Skin epidermis (tissue), 12 donors: ENCODE results near the gene PFDN2.
"Not testable (repeated sequence)": the region's sequence is repeated elsewhere in the genome, so short reads cannot be mapped to it uniquely, and the experiment has no call there.

Experiments used
- H3K27ac ChIP-seq, 21 experiments: fragments of 200-600 bp; sonication (generic) in 11 of 21; one replicate each; pipeline ENCODE4 v1.5.0; 2020; ENCODE audit warnings: mild to moderate bottlenecking in 3 of 21, inconsistent platforms in 2 of 21, moderate library complexity in 2 of 21
- H3K4me3 ChIP-seq, 7 experiments: fragments of 200-600 bp; sonication (generic) in 2 of 7; one replicate each; pipeline ENCODE4 v1.5.0; 2020; ENCODE audit warnings: inconsistent platforms in 2 of 7, mild to moderate bottlenecking in 2 of 7, moderate library complexity in 1 of 7

The PFDN2 gene

DNA sequence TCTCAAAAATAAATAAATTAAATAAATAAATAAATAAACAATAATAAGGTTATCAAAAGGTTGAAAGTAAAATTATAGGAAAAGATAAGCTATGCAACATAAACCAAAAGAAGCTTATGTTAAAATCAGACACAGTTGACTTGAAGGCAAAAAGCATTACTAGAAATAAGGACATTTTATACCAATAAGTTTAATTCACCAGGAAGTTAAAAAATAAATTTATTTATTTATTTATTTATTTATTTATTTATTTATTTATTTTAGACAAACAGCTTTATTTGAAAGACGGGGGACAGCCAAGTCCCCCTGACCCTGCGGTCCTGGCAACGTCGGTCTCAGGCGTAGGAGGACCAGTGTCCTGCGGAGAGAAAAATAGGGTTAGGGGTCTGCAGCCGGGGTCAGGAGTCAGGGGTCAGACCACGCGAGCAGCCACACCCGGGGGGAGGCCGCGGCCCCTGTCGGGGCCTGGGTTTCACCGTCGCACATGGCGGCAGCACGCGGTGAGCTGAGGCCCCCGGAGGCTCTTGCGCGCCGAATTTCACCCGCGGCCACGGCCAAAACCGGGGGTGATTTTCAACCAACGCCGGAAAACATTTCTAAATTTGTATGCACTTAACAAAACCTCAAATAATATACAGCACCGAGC, 23.0 kb upstream of the PFDN2 start:
- H3K27ac ChIP-seq = no peak overlapping the region
- no peak overlapping the region for H3K4me3 ChIP-seq

DNA sequence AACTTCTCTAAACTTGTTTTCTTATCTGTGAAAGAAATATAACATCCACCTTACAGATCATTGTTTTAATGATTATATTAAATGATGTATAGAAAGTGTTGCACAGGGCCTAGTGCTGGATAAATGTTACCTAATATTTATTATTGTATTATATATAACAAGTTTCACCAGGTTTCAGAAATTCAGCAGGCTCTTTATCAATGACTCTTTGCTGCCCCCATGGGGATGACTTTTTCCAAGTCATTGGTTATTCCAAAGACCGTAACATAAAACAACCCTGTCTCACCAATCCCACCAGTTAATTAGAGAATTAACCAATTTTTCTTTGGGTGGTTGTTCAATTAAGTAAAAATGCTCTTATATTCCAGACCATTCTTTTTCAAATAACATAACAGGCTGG, 21.9 kb upstream of the PFDN2 start:
- H3K27ac ChIP-seq = no peak overlapping the region
- H3K4me3 ChIP-seq = no peak overlapping the region

DNA sequence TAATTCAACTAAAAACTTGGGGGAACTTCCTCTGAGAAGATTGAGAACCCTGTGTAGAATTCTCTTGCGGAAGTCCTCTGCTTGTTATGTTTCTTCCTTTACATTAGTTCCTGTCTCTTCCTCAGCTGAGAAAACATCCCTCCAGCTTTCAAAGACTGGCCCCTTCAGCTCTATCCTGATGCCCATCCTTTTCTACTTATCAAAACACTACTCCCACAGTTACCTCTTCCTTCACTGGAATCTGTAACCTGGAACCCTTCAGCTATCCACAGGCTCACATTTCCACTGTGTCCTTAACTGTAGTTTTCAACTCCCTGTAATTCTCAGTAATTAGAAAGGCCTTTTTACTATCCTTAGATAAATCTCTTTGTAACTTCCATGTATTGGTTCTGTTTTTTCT, 20.6 kb upstream of the PFDN2 start:
- peak overlapping the region in 3 of 21 experiments; percentile 2 to 24 (median 18) for H3K27ac ChIP-seq
- no peak overlapping the region for H3K4me3 ChIP-seq

DNA sequence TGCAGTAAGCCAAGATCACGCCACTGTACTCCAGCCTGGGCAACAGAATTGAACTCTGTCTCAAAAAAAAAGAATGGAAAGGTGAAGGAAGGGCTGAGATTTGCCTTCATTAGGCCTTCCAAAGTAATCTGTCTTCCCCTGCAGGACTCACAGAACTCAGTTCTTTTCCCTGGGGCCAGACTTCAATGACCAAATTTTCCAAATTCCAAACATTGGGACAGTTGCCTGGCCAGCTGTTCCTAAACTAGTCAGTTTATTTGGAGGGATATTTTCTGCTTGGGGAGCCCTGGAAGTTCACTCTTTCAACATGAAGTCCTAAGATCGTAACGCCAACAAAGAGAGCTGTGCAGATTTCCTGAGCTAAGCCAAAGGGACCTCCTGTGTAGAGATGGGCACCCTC, 20.0 kb upstream of the PFDN2 start:
- Histone ChIP-seq H3K27ac (peak overlapping the region in 1 of 21 experiments; percentile 17), H3K4me3 (no peak overlapping the region)

DNA sequence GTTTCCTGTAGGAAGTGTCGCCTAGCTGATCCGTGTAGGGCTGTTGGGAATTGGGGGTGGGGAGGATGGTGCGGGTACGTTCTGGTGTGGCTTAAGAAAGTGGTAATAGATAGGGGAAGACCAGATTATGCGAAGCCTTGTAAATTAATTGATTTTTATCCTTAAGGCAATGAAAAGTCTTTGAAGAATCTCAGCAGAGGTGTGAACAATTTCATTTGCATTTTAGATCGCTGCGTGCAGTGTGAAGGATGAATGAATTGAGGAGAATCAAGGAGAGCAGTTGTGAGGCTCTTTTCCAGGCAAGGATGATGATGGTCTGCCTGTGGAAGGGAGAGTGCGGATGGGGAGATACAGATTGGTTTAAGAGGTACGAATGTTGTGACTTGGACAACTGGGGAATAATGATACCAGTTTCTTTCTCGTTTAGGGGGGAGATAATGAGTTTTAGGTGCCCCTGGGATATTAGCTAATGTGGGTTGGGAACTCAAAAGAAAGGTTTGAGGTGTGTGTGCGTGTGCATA, 15.4 kb upstream of the PFDN2 start:
- peak overlapping the region; percentile 58 to 81 (median 74) for H3K4me3 ChIP-seq

DNA sequence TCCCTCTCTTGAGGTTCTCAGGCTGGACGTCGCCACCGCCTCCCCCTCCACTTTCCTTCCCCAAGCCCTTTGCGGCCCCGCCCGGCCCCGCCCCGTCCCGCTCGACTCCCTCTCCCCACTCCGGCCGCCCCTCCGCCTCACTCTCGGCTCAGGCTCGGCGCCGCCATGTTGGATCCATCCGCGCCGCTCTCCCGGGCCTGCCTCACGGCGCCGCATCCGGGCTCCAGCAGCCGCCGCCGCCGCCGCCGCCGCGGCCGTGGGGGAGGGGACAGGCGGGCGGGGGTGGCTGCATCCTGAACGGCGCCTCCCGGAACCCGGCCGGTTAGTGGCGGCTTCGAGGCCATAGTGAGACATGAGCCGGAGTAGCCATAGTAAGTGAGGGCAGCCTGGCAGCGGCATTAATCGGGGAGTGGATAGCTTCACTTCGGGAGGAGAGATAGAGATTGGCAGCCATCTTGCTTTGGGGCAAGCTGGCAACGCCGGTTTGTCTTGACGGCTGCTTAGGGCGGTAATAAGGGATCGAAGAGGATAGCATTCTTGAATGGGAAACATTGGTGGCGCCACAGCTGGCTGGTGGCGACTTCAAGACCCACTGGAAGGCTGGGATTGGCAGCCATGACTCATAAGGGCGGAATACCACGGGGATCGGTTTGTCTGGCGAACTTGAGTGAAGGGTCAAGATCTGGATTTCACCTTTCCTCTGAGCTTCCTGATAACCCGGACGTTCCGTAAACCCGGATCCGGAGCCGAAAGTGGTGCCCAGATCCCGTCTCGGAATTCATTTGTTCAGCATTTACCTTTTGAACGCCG, 14.8 kb upstream of the PFDN2 start, which contains the start of gene DEDD:
Gene DEDD (minus strand): TSS at position 258 of the 810 bp plus-strand sequence. CDS start 8,205 bp downstream, outside the sequence.
- Histone ChIP-seq H3K27ac (peak within 1 kb of the TSS; percentile 90 to 99 (median 97)), H3K4me3 (peak within 1 kb of the TSS; percentile 58 to 81 (median 74))

More for the DNA sequence above, 15.4 kb upstream of the PFDN2 start:
- peak overlapping the region; percentile 90 to 99 (median 97) for H3K27ac ChIP-seq

DNA sequence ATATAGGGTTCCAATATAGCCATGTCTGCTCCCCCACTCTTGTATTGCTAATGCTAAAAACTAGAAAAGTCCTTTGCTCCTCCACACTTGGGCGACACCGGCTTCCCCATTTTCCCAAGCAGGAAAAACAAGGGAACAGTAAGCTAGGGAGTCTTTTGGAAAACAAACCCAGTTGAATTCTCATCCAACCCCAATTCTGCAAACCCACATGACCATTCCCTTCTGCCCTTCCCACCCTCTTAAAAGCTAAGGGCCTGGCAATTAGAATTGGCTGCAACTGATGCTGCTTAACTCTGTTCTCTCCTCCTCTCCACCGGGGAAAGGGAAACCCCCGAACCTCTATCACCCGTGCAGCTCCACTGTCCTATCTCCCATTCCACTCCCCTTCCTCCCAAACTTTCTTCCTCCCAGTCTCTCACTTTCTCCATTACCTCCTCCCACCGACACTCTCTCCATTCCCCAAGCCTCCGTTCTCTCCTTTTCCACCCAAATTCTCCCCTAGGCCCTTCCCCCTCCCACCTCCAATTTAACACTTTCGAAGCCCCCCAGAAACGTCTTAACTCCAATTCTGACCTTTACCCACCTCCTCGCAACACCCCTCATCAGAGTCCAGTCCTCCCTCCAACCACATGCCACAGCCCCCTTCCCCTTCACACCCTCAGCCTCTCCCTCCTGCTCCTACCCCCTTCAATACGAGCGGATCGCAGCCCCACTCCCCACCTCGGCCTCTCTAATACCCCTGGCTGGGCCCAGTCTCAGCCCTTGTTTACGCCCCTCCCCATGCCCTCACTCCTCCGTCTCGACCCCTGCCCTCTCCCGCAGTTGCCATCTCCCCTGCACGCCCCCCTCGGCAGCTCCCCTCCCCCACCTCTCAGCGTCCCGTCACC, 13.9 kb upstream of the PFDN2 start:
- H3K4me3 ChIP-seq = peak overlapping the region; percentile 58 to 81 (median 74)
- peak overlapping the region; percentile 90 to 99 (median 97) for H3K27ac ChIP-seq

DNA sequence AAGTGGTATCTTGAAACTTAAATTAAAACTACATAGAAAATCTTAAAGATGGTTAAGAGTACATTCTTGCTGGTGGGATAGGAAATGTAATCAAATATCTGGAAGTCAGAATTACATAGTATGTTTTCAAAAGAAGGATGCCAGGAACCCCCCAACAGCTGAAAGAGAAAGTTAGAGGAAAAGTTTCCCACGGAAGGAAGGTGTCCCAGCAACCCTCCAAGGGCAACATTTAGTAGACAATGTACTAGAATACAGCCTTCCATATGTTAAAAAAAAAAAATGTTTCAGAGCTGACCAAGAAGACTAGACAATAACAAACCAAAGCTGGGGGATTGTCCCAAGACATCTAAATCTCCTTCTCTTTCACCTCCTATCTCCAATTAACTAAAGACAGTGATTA, 12.4 kb upstream of the PFDN2 start:
- Histone ChIP-seq H3K27ac (peak overlapping the region in 5 of 21 experiments; percentile 3 to 28 (median 12)), H3K4me3 (no peak overlapping the region)

DNA sequence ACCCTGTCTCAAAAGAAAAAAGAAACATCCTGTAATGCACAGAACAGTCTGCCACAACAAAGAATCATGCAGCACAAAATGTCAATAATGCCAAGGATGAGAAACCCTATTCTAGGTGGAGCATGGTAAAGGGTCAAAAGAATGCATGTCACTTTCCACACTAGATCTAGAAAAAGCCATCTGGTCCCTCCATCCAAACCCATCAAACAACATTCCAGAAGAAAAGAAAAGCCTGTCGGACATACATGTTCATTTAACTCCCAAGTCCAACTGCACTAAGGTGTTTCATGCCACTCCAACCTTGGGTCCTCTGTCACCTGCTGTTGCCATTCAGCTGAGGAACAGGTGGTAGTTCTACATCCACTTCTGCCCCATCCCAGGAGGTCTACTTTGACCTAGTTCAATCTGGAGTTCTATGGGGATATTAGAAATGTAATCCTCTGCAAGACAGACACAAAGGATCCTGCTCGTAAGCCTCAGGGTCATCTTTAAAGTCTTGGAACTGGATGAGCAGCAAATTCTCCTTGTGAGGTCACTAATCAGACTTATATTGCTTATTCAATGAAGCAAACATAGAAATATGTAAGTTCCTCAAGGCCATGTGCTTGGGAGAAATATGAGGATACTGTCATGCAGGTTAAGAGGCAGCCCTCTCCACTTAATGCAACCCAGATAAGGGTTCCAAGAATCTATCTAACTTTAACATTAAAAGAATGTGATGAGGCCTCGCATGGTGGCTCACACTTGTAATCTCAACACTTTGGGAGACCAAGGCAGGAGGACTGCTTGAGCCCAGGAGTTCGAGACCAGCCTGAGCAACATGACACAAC, 11.0 kb upstream of the PFDN2 start:
- Histone ChIP-seq H3K4me3 (no peak overlapping the region), H3K27ac (peak overlapping the region in 1 of 21 experiments; percentile 7)

DNA sequence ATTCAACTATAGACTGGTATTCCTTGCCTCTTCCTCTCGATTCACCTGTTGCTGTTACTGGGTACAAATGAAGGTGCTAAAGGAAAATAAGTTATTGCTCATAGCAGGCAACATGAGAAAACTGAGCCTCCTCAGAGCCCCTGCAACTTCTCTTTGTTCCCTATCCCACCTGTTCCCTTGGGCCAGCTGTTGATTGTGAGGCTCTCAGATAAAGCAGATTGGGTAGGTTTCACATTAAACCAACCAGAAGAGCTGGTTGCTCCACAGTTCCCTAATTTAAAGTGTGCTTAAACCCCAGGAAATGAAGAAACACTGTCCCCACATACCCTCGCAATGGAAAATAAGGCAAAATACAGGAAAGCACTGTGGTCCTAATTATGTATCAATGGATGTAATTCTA, 9.8 kb upstream of the PFDN2 start:
- no peak overlapping the region for H3K4me3 ChIP-seq
- H3K27ac ChIP-seq = peak overlapping the region in 3 of 21 experiments; percentile 21 to 54 (median 35)

DNA sequence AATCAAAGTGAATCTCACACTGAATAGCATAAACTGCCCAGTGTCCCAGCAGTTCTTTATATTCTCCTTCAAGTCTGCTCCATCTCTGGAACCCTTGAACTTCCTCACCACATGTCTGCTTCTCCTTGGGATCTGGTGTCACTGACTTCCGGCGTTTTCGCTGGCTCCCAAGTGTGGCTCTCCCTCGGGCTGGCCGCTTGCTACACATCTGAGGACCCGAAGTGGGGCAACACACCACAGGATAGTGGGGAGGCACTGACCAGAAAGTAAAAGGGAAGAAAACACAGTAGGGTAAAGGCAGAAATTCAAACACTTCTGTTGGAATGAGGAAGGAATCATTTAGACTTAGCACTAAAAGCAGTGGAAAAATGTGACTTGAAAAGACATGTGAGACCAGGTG, 5.1 kb upstream of the PFDN2 start:
- Histone ChIP-seq H3K27ac (peak overlapping the region in 1 of 21 experiments; percentile 5), H3K4me3 (no peak overlapping the region)

DNA sequence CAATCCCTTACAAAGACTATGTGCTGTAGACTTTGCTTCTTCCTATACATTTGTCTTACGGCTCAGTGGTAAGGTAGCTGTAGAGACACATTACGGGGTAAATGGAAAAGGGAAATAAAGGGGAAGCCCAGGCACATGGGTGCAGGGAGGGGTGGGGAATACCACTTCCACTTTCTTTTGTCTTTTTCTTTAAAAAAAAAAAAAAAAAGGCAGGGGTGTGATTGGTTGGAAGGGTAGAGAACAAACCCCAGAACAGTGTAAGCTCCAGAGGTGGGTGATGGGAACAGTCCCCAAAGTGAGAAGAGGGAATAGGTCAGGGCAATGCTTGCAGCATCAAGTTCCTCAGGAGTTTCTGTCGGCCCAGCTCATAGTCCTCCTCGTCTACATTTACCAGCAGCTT, 4.0 kb upstream of the PFDN2 start:
- Histone ChIP-seq H3K4me3 (no peak overlapping the region), H3K27ac (peak overlapping the region in 2 of 21 experiments; percentile 1 to 35)

DNA sequence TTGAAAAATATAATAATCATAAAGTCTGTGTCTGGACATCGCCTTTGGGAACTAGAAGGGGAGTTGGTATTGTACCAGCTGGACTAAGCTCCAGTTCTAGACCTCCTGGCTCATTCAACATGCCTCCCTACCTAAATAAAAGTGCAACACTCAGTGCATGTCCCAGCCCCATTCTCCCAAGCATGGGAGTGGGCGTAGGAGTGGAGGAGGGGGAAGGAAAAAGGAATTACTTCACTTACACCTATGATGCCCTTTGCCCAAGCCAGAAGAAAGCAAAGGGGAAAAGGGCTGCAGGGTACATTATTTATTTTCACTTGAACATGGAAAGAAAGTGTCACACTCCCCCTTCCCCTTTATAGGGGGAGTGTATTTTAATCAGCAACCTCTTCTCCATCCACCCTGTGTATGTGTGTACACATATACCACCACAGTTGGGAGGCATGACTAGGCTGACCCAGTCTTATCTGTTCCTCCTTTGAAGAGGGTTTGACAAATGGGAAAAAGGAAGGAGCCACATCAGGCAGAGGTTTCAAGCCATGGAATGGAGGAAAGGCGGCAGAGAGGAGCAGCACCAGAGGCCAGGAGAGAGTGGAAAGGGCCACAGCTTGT, 3.3 kb upstream of the PFDN2 start:
- peak overlapping the region in 6 of 21 experiments; percentile 7 to 99 (median 95) for H3K27ac ChIP-seq
- H3K4me3 ChIP-seq = no peak overlapping the region

DNA sequence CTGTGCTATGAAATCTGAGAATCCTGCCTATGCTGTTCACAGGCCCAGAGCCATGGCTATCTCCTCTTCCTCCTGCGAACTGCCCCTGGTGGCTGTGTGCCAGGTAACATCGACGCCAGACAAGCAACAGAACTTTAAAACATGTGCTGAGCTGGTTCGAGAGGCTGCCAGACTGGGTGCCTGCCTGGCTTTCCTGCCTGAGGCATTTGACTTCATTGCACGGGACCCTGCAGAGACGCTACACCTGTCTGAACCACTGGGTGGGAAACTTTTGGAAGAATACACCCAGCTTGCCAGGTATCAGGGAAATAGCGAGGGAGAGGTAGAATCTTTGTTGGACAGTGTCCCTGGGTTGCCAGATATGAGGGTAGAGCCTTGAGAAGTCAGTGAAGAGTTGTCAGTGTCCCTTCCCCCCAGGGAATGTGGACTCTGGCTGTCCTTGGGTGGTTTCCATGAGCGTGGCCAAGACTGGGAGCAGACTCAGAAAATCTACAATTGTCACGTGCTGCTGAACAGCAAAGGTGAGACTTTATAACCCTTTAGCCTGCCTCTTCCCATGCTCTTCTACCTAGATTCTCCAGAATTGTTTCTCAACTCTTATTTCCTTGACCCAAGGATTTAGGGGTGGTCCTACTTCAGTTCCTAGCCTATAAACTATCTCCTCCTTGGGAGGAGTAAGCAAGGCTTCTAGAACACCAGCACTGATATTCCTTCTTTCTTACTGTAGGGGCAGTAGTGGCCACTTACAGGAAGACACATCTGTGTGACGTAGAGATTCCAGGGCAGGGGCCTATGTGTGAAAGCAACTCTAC, 1.5 kb upstream of the PFDN2 start:
- peak overlapping the region in 19 of 21 experiments; percentile 71 to 99 (median 96) for H3K27ac ChIP-seq
- H3K4me3 ChIP-seq = peak overlapping the region in 4 of 7 experiments; percentile 69 to 92 (median 86)

DNA sequence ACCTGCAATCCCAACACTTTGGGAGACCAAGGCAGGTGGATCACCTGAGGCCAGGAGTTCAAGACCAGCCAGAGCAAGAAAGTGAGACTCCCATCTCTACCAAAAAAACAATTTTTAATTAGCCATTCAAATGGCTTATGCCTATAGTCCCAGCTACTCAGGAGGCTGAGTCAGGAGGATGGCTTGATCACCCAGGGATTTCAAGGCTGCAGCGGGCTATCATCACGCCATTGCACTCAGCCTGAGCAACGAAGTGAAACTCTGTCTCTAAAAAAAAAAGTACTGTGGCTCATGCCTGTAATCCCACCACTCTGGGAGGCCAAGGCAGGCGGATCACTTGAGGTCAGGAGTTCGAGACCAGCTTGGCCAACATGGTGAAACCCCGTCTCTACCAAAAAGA, 1.9 kb downstream of the PFDN2 start:
- peak overlapping the region in 1 of 21 experiments; percentile 12 for H3K27ac ChIP-seq
- not testable (repeated sequence) for H3K4me3 ChIP-seq

DNA sequence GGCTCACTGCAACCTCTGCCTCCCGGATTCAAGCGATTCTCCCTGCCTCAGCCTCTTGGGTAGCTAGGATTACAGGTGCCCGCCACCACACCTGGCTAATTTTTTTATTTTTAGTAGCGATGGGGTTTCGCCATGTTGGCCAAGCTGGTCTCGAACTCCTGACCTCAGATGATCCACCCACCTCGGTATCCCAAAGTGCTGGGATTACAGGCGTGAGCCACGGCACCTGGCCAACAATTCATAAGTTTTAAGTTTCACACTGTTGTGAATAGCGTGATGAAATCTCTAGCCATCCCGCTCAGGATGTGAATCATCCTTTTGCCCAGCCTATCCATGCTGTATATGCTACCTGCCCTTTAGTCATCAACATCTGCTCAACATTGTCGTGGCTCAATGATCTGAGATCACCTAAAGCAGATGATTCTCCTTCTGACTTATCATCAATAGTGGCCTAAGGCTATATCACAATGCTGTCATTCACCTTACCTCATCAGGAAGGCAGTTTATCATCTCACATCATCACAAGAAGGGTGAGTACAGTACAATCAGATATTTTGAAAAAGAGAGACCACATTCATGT, 2.6 kb downstream of the PFDN2 start:
- H3K27ac ChIP-seq = peak overlapping the region in 3 of 21 experiments; percentile 12 to 19 (median 18)

DNA sequence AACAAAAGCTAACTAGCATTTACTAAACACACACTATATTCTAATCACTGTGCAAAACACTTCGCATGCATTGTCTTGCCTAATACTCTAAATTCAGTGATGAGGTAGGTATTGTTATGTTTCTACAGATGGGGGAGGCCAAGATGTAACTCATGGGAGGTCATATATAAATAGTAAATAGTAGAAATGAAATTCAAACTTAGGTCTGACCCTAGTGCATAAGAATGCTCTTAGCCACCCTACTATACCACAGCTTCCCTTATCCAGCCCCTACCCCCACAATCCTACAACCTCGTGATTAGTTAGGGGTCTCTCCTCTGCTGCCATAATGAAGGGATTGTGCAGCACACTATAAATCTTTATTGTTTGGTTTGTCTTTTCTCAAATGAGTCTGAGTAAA, 3.3 kb downstream of the PFDN2 start:
- Histone ChIP-seq H3K27ac (peak overlapping the region in 1 of 21 experiments; percentile 18), H3K4me3 (no peak overlapping the region)

More for the DNA sequence above, 2.6 kb downstream of the PFDN2 start:
- H3K4me3 ChIP-seq = no peak overlapping the region
